Loucy (cell line): Measurements from ENCODE around the gene H2BK1.

ENCODE experiments used
- H2AFZ ChIP-seq: fragments of 200-600 bp; sonication (generic); 2 replicates; pipeline ENCODE4 v1.6.0; 2016; ENCODE audit warnings: antibody characterized with exemption, mild to moderate bottlenecking, low read length, moderate library complexity
- H3F3A ChIP-seq: fragments of 200-600 bp; 2 replicates; pipeline ENCODE4 v1.6.0; 2016; ENCODE audit warnings: antibody characterized with exemption, low read depth, mild to moderate bottlenecking
- H3K27me3 ChIP-seq: fragments of 200-600 bp; sonication (generic); 2 replicates; pipeline ENCODE4 v1.6.1; 2014; ENCODE audit warnings: low read length, mild to moderate bottlenecking; ENCODE audit not compliant: insufficient read depth, poor library complexity, severe bottlenecking
- H3K36me3 ChIP-seq: fragments of 200-600 bp; sonication (generic); 2 replicates; pipeline ENCODE4 v1.6.1; 2016; ENCODE audit warnings: low read length; ENCODE audit not compliant: insufficient read depth
- H3K4me1 ChIP-seq: fragments of 200-600 bp; sonication (generic); 2 replicates; pipeline ENCODE4 v1.5.1; 2014; ENCODE audit warnings: low read length, mild to moderate bottlenecking; ENCODE audit not compliant: insufficient read depth, poor library complexity, severe bottlenecking
- H3K4me2 ChIP-seq: fragments of 200-600 bp; sonication (generic); 2 replicates; pipeline ENCODE4 v1.6.0; 2014; ENCODE audit warnings: antibody characterized with exemption, low read length, low read depth, mild to moderate bottlenecking; ENCODE audit not compliant: poor library complexity, severe bottlenecking
- H3K4me3 ChIP-seq: fragments of 200-600 bp; sonication (generic); 2 replicates; pipeline ENCODE4 v1.5.1; 2014; ENCODE audit warnings: low read length, mild to moderate bottlenecking, mixed read lengths; ENCODE audit not compliant: poor library complexity, severe bottlenecking
- H3K79me2 ChIP-seq: fragments of 200-600 bp; sonication (generic); 2 replicates; pipeline ENCODE4 v1.6.1; 2014; ENCODE audit warnings: low read length; ENCODE audit not compliant: insufficient read depth
- H3K9ac ChIP-seq: fragments of 200-600 bp; sonication (generic); 2 replicates; pipeline ENCODE4 v1.6.0; 2014; ENCODE audit warnings: mild to moderate bottlenecking, low read depth, low read length, moderate library complexity; ENCODE audit not compliant: poor library complexity, severe bottlenecking
- H3K9me2 ChIP-seq: fragments of 200-600 bp; sonication (generic); replicated peaks from 2 replicates; pipeline ENCODE4 v1.6.1; 2016; ENCODE audit warnings: low read depth, low read length, mixed read lengths
- H3K9me3 ChIP-seq: fragments of 200-600 bp; sonication (generic); 2 replicates; pipeline ENCODE4 v1.6.1; 2014; ENCODE audit warnings: mild to moderate bottlenecking, antibody characterized with exemption, low read length, low read depth; ENCODE audit not compliant: insufficient read depth
- H4K20me1 ChIP-seq: fragments of 200-600 bp; sonication (generic); 2 replicates; pipeline ENCODE4 v1.6.0; 2014; ENCODE audit warnings: antibody characterized with exemption, low read length, mild to moderate bottlenecking; ENCODE audit not compliant: insufficient read depth, poor library complexity, severe bottlenecking
- CTCF ChIP-seq: fragments of 200-600 bp; sonication (generic); conservative IDR thresholded peaks from 2 replicates; pipeline ENCODE4 v1.5.1; 2014; ENCODE audit warnings: mild to moderate bottlenecking, antibody characterized with exemption, low read length
- EZH2phosphoT487 ChIP-seq: fragments of 200-600 bp; IDR thresholded peaks from 2 replicates; pipeline ENCODE4 v1.6.1; 2018; ENCODE audit warnings: antibody characterized with exemption, mild to moderate bottlenecking, moderate library complexity, borderline replicate concordance

H2BK1 gene

GRCh38 chr7:151238924-151239836, 28.9 kb upstream of the H2BK1 start:
- Histone ChIP-seq H3K79me2 (peaks cover 19% of the 10 kb centered on the region), H4K20me1 (peaks cover 30% of the 10 kb centered on the region), H3K4me1 (peaks cover 11% of the 10 kb centered on the region), H3K36me3 (peaks cover 23% of the 10 kb centered on the region; the same call in 1 of the 2 replicates), H3F3A (no peaks in the 10 kb centered on the region), H3K4me3 (no peak overlapping the region), H3K27me3 (no peaks in the 10 kb centered on the region), H3K9me3 (no peaks in the 10 kb centered on the region), H2AFZ (no peak overlapping the region), H3K9ac (no peak overlapping the region), H3K9me2 (no peaks in the 10 kb centered on the region), H3K4me2 (no peak overlapping the region)
- TF ChIP-seq EZH2phosphoT487 (no peak), CTCF (no peak)

DNA sequence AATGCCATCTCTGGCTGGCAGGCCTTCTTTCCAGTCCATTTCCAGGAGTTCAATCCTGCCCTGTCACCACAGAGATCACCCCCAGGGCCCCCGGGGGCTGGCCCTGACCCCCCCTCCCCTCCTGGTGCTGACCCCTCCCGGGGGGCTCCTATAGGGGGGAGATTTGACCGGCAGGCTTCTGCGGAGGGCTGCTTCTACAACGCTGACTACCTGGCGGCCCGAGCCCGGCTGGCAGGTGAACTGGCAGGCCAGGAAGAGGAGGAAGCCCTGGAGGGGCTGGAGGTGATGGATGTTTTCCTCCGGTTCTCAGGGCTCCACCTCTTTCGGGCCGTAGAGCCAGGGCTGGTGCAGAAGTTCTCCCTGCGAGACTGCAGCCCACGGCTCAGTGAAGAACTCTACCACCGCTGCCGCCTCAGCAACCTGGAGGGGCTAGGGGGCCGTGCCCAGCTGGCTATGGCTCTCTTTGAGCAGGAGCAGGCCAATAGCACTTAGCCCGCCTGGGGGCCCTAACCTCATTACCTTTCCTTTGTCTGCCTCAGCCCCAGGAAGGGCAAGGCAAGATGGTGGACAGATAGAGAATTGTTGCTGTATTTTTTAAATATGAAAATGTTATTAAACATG, 28.0 kb upstream of the H2BK1 start:
- Histone ChIP-seq H3K9ac (no peak overlapping the region), H3K4me3 (no peak overlapping the region), H3K79me2 (peaks cover 28% of the 10 kb centered on the region), H3K4me2 (no peak overlapping the region), H3F3A (no peaks in the 10 kb centered on the region), H3K36me3 (peaks cover 23% of the 10 kb centered on the region; the same call in 1 of the 2 replicates), H3K9me2 (no peaks in the 10 kb centered on the region), H3K9me3 (no peaks in the 10 kb centered on the region), H3K4me1 (peaks cover 19% of the 10 kb centered on the region), H4K20me1 (peaks cover 38% of the 10 kb centered on the region), H3K27me3 (no peaks in the 10 kb centered on the region), H2AFZ (no peak overlapping the region)
- TF ChIP-seq EZH2phosphoT487, result no peak
- TF ChIP-seq CTCF, result no peak

- H3K9me2 ChIP-seq, result no peaks in the 10 kb centered on the region
These were observed 27.2 kb upstream of the H2BK1 start for GRCh38 chr7:151237244-151238189.

More at GRCh38 chr7:151237244-151238189, 27.2 kb upstream of the H2BK1 start:
- no peaks in the 10 kb centered on the region for H3F3A ChIP-seq
- H3K79me2 ChIP-seq, result peaks cover 35% of the 10 kb centered on the region
- H3K36me3 ChIP-seq, result peaks cover 23% of the 10 kb centered on the region; the same call in 1 of the 2 replicates
- H2AFZ ChIP-seq, result no peak overlapping the region
- no peak overlapping the region for H3K9ac ChIP-seq
- peaks cover 17% of the 10 kb centered on the region for H3K4me1 ChIP-seq
- no peaks in the 10 kb centered on the region for H3K9me3 ChIP-seq
- H3K4me3 ChIP-seq, result no peak overlapping the region
- peaks cover 3% of the 10 kb centered on the region for H3K27me3 ChIP-seq
- no peak overlapping the region for H3K4me2 ChIP-seq
- TF ChIP-seq EZH2phosphoT487 (no peak), CTCF (no peak)
- H4K20me1 ChIP-seq, result peaks cover 44% of the 10 kb centered on the region
